ENCODE measurements around the gene PDCD2L.
"Not testable (repeated sequence)": the region's sequence is repeated elsewhere in the genome, so short reads cannot be mapped to it uniquely, and the experiment has no call there.

Gene PDCD2L, protein sequence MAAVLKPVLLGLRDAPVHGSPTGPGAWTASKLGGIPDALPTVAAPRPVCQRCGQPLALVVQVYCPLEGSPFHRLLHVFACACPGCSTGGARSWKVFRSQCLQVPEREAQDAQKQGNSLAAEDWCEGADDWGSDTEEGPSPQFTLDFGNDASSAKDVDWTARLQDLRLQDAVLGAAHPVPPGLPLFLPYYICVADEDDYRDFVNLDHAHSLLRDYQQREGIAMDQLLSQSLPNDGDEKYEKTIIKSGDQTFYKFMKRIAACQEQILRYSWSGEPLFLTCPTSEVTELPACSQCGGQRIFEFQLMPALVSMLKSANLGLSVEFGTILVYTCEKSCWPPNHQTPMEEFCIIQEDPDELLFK

DNA sequence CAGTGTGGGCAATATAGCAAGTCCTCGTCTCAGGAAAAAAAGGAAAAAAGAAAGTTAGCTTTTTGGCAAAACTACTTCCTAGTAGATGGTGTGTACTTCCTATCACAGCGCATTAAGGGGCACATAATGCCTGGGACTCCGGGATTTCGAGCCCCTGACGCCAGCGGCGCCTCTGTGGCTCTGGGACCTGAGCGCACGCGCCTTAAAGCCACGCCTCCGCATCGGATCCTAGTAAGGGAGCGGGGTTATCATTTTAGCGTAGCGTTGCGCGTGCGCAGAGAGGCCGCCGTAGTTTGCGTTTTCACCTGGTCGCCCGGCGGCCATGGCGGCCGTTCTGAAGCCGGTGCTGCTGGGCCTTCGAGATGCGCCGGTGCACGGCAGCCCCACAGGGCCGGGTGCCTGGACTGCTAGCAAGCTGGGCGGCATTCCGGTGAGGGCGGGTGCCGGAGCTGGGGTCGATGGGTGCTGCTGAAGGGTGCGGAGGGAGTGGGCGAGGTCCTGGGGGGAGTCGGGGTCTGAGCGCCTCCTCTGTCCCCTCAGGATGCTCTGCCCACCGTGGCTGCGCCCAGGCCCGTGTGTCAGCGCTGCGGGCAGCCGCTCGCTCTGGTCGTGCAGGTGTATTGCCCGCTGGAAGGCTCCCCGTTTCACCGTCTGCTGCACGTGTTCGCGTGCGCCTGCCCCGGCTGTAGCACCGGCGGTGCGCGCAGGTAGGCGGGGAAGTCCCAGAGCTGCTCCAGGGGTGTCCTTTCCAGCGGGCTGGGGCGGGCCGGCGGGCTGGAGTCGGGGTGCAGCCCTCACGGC lies at the start of gene PDCD2L:
PDCD2L (plus strand) TSS at position 291 of the 801 bp plus-strand sequence; CDS start at position 323, 32 bp downstream.
- peak; percentile 94 for DNase-seq (ENCODE audit: low spot score)

DNA sequence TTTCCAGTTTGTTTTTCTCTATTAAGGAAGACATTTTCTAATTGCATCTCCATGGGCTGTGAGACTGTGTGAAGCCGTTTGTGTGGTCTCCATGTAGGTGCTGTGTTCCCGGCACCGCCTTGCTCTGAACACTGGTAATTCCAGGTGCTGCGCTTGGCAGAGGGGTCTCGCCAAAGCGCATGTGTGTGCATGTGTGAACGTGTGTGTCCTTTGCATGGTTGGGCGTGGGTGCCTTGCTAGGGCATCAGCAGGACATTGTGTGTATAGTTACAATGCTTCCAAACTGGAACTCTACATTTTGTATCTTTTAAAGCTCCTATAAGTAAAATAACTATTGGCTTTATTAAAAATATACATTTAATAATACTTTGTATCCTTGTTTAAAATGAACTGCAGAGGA lies 49.0 kb upstream of the PDCD2L start:
- DNase-seq (ENCODE audit: low spot score), result no peak

DNA sequence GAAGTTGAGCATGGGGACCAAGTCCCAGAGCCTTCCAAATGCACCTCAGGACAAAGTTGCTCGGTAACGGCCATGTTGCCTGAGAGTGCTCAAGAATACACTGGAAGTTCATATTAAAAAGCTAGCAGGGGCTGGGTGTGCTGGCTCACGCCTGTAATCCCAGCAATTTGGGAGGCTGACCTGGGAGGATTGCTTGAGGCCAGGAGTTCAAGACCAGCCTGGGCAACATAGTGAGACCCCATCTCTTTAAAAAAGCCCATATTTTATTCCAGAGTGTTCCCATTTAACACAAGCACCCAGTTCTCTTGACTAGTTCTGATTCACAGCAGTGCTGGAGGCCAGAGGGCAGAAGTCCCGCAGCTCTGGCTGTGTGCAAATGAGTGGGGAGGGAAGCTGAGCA lies 47.3 kb upstream of the PDCD2L start:
- no peak for DNase-seq (ENCODE audit: low spot score)

DNA sequence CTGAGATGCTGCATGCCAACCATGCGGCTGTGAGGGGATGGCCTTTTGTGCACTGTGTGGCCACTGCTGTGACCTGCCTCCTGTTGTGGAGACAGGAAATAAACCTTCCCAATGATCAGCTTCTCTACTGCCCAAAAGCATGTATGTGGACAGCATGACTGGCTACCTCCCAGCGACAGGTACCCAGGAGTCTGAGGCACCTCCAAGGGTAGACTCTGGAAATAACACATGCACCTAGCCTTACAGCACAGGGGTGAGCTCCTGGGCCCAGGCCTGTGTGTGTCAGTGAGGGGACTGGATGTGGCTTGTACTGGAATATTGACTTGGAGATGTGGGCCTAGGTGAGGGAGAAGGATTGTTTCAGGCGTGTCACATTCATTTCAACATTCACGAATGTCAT lies 46.8 kb upstream of the PDCD2L start:
- no peak for DNase-seq (ENCODE audit: low spot score)

DNA sequence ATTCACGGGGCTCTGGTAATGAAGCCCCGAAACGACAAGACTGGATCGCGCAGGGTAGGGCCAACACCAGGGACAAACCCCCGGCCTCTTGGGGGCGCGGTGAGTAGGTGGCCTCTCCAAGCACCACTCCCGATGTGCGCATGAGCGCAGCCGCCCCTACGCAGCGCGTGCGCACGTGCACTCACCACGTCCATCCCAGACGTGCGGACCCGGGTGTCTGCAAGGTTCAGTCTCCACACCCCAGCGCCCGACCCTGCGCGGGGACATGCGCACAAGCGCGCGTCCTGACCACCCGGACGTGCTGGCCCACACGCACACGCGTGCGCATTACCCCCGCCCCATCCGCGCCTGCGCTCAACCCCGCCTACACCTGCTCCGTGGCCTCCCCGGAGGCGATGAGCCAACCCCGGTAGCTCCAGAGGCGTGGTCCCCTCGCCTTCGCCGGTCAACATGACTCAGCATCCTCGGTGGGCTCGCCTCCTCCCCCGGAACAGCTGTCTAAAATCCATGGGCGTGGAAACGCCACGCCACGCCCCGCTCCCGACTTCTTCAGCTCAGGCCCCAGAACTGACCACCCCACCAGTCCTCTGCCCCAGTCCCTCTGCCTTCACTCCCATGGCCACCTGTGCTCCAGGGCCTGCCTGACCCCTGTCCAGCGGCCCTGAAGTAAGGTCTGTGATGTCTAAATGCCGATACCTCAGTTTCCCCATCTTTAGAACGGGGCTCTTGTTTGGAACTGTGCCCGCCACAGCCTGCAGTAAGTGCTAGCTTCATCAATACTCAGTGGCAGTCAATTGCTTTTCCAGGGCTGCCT lies 44.9 kb upstream of the PDCD2L start:
- DNase-seq (ENCODE audit: low spot score), result peak; percentile 99

DNA sequence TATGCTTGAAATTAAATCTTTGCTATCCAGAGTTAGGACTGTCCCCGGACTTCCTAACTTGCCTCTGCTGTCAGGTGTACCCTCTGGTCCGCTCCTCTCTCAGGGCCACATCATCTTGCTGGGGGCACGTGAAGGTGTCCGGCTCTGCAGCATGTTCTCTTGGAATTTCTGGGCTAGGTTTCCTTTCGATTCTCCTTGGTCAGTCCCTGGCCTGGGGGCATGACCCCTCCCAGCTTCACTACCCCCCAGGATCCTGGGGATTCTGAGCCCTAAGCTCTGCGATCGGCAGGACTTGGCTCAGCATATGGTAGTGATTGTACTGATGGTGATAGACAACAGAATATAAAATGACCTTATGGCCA lies 44.3 kb upstream of the PDCD2L start:
- no peak for DNase-seq (ENCODE audit: low spot score)

DNA sequence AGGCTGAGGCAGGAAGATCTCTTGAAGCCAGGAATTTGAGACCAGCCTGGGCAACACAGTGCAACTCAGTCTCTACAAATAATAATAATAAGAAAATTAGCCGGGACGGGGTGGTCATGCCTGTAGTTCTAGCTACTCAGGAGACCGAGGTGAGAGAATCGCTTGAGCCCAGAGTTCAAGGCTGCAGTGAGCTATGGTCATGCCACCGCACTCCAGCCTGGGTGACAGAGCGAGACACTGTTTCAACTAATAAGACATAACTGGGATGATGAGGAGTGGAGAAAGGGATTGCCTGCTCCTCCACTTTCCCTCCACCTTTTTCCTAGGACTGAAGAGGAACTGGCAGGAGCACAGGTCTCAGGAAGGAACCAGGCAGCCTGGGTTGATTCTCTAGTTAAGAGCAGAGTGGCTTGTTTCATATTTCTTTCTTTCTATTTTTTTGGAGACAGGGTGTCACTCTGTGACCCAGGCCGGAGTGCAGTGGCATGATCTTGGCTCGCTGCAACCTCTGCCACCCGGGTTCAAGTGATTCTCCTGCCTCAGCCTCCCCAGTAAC lies 43.8 kb upstream of the PDCD2L start:
- DNase-seq (ENCODE audit: low spot score), result no peak

DNA sequence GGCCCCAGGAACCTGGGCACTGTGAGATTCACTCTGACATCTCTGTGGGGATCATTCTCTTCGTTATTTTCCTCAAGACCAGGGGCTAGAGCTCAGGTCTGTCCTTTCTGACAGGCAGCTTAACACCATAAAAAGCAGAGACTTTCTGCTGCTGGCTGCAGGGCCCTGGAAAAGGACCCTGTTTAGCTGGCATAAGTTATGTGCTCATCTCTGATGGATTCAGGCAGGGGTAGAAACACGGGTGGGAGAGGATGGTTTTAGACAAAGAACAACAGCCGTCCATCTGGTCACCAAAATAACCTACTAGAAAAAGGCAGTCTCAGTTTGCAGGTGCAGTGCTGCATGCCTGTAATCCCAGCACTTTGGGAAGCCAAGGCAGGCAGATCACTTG lies 41.5 kb upstream of the PDCD2L start:
- DNase-seq (ENCODE audit: low spot score), result no peak

DNA sequence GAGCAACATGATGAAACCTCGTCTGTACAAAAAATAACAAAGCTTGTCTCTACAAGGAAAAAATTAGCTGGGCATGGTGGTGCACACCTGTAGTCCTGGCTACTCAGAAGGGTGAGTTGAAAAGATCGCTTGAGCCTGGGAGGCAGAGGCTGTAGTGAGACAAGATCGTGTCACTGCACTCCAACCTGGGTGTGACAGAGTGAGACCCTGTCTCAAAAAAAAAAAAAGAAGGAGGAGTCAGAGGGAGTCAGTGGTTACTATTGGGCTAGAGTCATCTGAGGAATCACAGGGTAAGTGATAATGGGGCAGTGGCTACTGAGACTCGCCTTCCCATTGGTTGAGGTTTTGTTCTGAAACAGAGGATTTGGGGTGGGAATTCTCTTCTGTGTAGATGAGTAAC lies 41.1 kb upstream of the PDCD2L start:
- no peak for DNase-seq (ENCODE audit: low spot score)

DNA sequence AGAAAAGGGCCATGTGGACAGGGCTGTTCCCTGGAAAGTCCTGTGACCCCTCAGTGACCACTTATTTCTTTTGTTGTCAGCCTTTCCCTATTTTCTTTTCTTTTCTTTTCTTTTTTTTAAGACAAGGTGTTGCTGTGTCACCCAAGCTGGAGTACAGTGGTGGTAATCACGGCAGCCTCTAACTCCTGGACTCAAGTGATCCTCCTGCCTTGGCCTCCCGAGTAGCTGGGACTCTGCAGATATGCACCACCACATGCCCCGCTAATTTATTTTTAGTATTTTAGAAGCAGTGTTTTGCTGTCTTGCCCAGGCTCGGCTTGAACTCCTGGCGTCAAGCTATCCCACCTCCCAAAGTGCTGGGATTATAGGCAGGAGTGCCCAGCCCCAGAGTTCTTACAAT lies 40.3 kb upstream of the PDCD2L start:
- no peak for DNase-seq (ENCODE audit: low spot score)

DNA sequence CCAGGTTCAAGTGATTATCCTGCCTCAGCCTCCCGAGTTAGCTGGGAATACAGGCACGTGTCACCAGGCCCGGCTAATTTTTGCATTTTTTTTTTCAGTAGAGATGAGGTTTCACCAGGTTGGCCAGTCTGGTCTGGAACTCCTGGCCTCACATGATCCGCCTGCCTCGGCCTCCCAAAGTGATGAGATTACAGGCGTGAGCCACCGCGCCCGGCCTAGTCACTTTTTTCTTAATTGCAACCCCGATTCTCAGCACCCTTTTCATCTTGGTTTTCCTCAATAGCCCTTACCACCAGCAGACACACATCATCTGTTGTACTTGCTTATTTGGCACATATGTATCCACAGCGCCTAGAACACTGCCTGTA lies 39.8 kb upstream of the PDCD2L start:
- no peak for DNase-seq (ENCODE audit: low spot score)

DNA sequence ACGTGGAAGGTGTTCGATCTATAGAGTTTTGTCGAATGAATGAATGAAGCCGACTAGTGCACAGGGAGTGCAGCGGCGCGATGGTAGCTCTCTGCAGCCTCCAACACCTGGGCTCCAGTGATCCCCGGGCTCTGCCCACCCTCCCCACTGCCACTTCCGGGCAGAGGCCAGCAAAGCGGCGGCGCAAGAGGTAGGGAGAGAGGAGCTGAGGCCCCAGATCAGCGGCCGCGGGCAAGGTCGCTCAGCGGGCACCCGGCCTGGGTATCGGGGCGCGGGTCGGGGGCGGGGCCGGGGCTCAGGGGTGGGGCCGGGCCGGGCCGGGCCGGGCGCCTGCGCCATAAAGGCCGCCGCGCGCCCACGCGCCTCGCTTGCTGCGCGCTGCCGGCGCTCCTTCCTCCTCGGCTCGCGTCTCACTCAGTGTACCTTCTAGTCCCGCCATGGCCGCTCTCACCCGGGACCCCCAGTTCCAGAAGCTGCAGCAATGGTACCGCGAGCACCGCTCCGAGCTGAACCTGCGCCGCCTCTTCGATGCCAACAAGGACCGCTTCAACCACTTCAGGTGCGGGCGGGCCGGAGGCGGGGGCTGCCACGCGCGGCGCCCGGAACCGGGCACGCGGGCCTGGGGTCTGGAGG lies 39.3 kb upstream of the PDCD2L start, which contains the start of gene GPI:
GPI (plus strand) TSS at position 367 of the 633 bp plus-strand sequence; CDS start at position 438, 71 bp downstream.
- DNase-seq (ENCODE audit: low spot score), result peak; percentile 72

DNA sequence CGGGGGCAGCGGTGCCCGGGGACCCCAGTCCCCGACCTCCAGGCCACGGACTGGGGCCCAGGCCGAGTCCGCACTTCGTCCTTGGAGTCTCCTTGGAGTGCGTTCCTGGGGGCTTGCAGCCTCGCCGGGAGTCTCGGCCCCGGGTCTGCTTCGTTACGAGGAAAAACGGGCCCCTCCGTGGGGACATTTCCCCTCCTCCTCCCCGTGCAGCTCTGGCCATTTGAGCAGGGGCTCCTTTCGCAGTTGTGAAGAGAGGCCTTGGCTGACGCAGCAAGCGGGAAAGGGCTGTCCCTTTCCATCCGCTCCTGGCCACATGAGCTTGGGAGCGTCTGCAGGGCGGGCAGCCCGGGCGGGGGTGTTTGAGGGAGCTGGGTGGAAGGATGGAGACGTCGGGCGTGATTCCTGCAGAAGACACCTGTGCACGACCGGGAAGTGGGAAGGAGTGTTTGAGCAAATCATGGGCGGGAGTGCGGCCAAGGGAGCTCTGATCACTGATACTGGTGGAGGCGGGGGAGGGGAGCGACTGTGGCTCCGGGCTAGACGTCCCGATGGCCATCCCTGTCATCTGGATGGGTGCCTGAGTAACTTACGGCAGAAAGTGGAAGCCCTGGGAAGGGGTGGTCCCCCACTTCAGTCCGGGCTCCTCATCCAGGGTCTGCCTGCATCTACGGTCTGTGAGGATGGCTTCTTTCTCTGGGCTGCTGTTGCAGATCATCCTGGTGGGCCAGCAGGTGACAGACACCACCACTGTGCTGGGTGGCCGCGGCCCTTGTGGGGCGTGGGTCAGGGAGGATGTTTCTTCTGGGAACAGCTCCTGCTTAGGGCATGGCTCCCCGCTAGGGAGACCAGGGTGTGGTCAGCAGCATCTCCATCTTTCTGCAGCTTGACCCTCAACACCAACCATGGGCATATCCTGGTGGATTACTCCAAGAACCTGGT lies 38.5 kb upstream of the PDCD2L start:
- peak; percentile 14 for DNase-seq (ENCODE audit: low spot score)

DNA sequence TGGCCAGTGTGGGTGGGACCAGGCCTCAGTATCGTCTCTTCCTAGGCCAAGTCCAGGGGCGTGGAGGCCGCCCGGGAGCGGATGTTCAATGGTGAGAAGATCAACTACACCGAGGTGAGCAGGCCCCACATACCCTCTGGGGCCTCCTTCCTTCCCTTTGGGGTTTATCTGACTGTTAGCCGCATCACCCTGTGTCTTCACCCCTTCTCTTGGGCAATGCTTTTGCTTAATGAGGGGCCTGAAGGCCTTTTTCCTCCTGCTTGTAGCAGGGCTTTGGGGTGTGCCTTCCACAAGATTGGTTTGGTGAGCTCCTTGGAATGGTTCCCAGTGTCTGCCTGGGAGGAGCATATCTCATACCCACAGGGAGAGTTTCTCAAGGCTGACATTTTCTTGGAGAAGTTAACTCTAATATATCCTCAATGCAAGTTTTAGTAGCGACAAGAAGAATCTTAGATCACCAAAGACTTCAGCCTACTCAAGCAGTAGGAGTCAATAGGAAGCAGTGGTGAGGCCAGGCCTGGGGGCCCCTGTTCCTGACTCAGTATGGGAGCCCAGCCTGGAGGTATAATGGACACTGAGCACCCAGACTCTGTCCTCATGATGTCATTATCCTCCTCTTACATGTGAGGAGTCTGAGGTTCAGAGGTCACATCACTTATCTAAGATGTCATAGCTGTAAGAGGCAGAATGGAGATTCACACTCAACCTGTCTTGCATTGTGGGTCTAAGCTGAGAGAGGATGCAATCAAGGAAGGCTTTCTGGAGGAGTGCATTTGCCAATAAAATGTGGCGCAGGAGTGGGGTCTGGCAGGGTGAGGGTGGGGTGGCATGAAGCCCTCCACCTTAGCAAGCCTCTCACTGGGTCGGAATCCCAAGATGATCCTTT lies 37.2 kb upstream of the PDCD2L start:
- DNase-seq (ENCODE audit: low spot score), result no peak

DNA sequence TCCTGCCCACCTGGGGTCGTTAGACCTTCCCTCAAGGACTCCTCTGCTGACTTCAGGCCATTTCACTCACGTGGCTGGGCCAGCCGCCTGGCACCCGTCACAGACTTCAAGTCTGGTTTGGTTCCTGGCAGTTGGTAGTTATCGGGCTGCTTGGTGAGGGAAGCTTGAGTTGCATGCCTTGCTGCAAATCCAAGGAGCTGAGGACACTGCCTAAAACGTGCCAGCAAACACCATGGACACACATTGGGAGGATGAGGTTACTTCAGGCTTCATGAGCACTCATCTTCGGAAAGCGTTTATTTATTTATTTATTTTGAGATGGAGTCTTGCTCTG lies 36.6 kb upstream of the PDCD2L start:
- no peak for DNase-seq (ENCODE audit: low spot score)

DNA sequence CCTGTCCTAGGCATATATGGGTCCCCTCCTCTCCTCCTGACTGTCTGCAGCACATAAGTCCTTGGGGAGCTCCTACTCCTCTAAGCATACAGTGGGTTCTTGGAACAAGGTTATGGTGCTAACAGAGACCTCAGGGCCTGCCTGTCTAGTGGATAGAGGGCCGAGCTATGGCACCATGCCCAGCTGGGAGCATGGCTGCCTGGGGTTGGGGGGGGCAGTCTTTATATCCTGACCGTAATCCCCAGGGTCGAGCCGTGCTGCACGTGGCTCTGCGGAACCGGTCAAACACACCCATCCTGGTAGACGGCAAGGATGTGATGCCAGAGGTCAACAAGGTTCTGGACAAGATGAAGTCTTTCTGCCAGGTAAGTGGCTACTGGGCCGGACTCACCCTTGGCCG lies 35.9 kb upstream of the PDCD2L start:
- DNase-seq (ENCODE audit: low spot score), result no peak

DNA sequence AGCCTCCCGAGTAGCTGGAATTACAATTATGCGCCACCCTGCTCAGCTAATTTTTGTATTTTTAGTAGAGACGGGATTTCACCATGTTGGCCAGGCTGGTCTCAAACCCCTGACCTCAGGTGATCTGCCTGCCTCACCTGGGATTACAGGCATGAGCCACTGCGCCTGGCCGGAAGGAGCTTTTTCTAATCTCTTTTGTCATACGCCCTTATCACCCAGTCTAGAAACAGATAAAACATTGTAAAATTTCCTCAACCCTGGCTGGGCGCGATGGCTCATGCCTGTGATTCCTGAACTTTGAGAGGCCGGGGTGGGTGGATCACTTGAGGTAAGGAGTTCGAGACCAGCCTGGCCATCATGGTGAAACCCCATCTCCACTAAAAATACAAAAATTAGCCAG lies 35.0 kb upstream of the PDCD2L start:
- not testable (repeated sequence) for DNase-seq (ENCODE audit: low spot score)

DNA sequence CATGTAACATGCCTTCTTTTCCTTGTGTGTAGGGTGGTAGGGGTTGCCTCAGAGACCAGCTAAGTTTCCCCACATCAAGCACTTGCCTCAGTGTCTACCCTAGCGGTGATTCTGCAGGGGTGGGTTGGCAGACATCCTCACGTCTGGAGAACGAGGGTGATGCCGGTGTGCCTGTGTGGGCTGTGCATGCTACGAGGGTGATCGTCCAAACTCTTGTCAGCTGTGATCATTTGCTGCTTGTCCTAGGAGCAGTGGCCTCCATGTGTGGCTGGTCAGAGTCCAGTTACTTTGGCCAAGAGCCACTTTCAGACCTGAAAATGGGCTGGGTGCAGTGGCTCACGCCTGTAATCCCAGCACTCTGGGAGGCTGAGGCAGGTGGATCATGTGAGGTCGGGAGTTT lies 34.1 kb upstream of the PDCD2L start:
- DNase-seq (ENCODE audit: low spot score), result no peak

DNA sequence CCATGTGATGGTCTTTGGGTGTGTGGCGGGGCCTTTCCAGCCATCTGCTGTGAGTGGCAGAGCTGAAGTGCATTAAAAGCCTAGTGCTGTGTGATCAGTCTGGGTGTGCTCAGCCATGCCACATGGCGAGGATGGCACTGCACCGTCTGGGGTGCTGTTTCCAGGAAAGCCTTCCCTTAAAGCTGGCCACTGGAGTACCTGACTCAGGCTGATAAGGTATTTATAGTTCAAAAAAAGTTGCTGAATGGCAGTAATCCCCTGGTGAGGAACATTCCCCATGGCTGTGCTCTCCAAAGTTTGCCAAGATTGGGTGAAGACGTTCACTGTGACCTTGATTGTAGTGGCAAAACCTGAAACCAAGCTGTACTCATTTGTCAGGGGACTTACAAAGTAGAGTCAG lies 33.2 kb upstream of the PDCD2L start:
- no peak for DNase-seq (ENCODE audit: low spot score)

Data from activated CD4-positive, alpha-beta T cell treated with anti-CD3 and anti-CD28 coated beads, Interleukin-2, Interleukin-4, amounts not matched to agents 100 ng/mL and 50 ng/mL, durations not matched to agents 16 hours and 8 hours (primary cell).